ENCODE results near the gene EYA4. TPM values are rescaled to one million over a fixed set of nuclear protein-coding genes. Genes with fewer than 3 reads are reported as not detected.

The EYA4 gene
- total RNA-seq, 1 experiment from 2014 or later, result not detected

- BruUV-seq (replicated peaks), result no TSS peak
- intact Hi-C loops (cut with micrococcal nuclease; ENCODE audit: unreplicated experiment), result no loop called here
- no peak for ATAC-seq
- POLR2A ChIA-PET, result no interaction called here
- Histone ChIP-seq H3K4me1 (ENCODE audit: control insufficient read depth, insufficient read depth, low read length) (no peaks in the 10 kb centered on the region), H3K36me3 (ENCODE audit: control insufficient read depth, insufficient read depth, low read length) (no peaks in the 10 kb centered on the region), H3K9me3 (ENCODE audit: control insufficient read depth, insufficient read depth, low read depth, low read length) (no peaks in the 10 kb centered on the region), H3K27ac (ENCODE audit: low read length) (no peak overlapping the region), H3K4me3 (ENCODE audit: low read depth in 2 of 2, low read length in 2 of 2) (no peak overlapping the region), H3K27me3 (ENCODE audit: control insufficient read depth, insufficient read depth, low read length) (no peaks in the 10 kb centered on the region)
- in situ Hi-C loops (cut with HindIII; ENCODE audit: low pct_unique_long_range_greater_than_20kb, low sequenced_read_pairs), result no loop called here
- no peak for DNase-seq (ENCODE audit: low read depth, low spot score)
- CTCF ChIA-PET, result no interaction called here
- TF ChIP-seq SIN3A (IDR thresholded peaks at IDR 0.05; ENCODE audit: borderline replicate concordance, insufficient read depth, low read depth, low read length) (no peak), REST (IDR thresholded peaks at IDR 0.05; ENCODE audit: insufficient read depth in 1 of 2, low read depth in 2 of 2, low read length in 1 of 2) (no peak), TCF7L2 (IDR thresholded peaks at IDR 0.05; ENCODE audit: low read depth, low read length) (no peak), POLR2AphosphoS5 (IDR thresholded peaks at IDR 0.05; ENCODE audit: low read depth, low read length) (no peak), CTCF (IDR thresholded peaks at IDR 0.05) (no peak)
Measured at GRCh38 chr6:133467231-133467981, 226.2 kb downstream of the EYA4 start.

GRCh38 chr6:133467982-133468380 lies 226.8 kb downstream of the EYA4 start:
- no peak overlapping the region for H3K27ac ChIP-seq (ENCODE audit: low read length)
- in situ Hi-C loops (cut with HindIII; ENCODE audit: low pct_unique_long_range_greater_than_20kb, low sequenced_read_pairs) (no loop called here), intact Hi-C loops (cut with micrococcal nuclease; ENCODE audit: unreplicated experiment) (no loop called here)
- CTCF ChIA-PET, result no interaction called here
- POLR2A ChIA-PET, result no interaction called here
- H3K27me3 ChIP-seq (ENCODE audit: control insufficient read depth, insufficient read depth, low read length), result no peaks in the 10 kb centered on the region
- no peaks in the 10 kb centered on the region for H3K36me3 ChIP-seq (ENCODE audit: control insufficient read depth, insufficient read depth, low read length)
- H3K4me1 ChIP-seq (ENCODE audit: control insufficient read depth, insufficient read depth, low read length), result no peaks in the 10 kb centered on the region
- H3K9me3 ChIP-seq (ENCODE audit: control insufficient read depth, insufficient read depth, low read depth, low read length), result no peaks in the 10 kb centered on the region
- no peak for ATAC-seq
- DNase-seq (ENCODE audit: low read depth, low spot score), result no peak
- H3K4me3 ChIP-seq (ENCODE audit: low read depth in 2 of 2, low read length in 2 of 2), result no peak overlapping the region
- no peak for TF ChIP-seq POLR2AphosphoS5 (IDR thresholded peaks at IDR 0.05; ENCODE audit: low read depth, low read length)
- TF ChIP-seq SIN3A (IDR thresholded peaks at IDR 0.05; ENCODE audit: borderline replicate concordance, insufficient read depth, low read depth, low read length), result no peak
- TF ChIP-seq TCF7L2 (IDR thresholded peaks at IDR 0.05; ENCODE audit: low read depth, low read length), result no peak
- no peak for TF ChIP-seq REST (IDR thresholded peaks at IDR 0.05; ENCODE audit: insufficient read depth in 1 of 2, low read depth in 2 of 2, low read length in 1 of 2)
- TF ChIP-seq CTCF (IDR thresholded peaks at IDR 0.05), result no peak
- BruUV-seq (replicated peaks), result no TSS peak

Data from Panc1 (cell line).